Lower leg skin (tissue), 3 donors: Measurements from ENCODE around the gene ABCC8.

Source experiments
- CTCF ChIP-seq, 3 donors: fragments of 450-650 bp; IDR thresholded peaks; one replicate each; pipeline ENCODE4 v1.5.1; 2016; ENCODE audit warnings: antibody characterized with exemption in 3 of 3, mild to moderate bottlenecking in 3 of 3, moderate library complexity in 2 of 3
- POLR2A ChIP-seq, 2 donors: fragments of 450-650 bp; IDR thresholded peaks; one replicate each; pipeline ENCODE4 v1.6.1; 2016 to 2017; ENCODE audit warnings: antibody characterized with exemption in 2 of 2, mild to moderate bottlenecking in 1 of 2, moderate library complexity in 1 of 2

- no peak for TF ChIP-seq CTCF (IDR thresholded peaks at IDR 0.05)
- TF ChIP-seq POLR2A (IDR thresholded peaks at IDR 0.05) = no peak
These were observed 88.8 kb downstream of the ABCC8 start for GRCh38 chr11:17387811-17388210.
